HTERT RPE-1 (cell line): ENCODE measurements around the gene FAM83B.
"Not testable (repeated sequence)": the region's sequence is repeated elsewhere in the genome, so short reads cannot be mapped to it uniquely, and the experiment has no call there.

Experiments
- in situ Hi-C: fragments of 300-500 bp; cut with MboI; formaldehyde crosslinking; loops from 4 replicates; pipeline ENCODE4 v1.14.3; 2020; ENCODE audit warnings: low sequenced_read_pairs

Gene FAM83B

DNA sequence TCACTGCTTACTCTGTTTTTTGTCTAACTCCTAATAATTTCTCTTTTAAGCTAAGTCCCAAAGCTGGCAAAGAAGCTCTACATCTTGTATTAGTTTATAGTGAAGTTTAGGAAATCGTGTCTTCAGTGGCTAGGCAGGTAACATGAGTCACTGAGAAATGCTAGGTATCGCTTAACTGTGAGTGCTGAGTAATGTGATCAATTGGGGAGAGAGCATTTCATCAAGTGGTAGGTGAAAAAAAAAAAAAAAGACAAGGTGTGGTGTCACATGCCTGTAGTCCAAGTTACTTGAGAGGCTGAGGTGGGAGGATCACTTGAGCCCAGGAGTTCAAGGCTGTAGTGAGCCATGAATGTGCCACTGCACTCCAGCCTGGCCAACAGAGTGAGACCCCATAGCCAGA is 125.3 kb downstream of the FAM83B start:
- in situ Hi-C loops: no loop called here

DNA sequence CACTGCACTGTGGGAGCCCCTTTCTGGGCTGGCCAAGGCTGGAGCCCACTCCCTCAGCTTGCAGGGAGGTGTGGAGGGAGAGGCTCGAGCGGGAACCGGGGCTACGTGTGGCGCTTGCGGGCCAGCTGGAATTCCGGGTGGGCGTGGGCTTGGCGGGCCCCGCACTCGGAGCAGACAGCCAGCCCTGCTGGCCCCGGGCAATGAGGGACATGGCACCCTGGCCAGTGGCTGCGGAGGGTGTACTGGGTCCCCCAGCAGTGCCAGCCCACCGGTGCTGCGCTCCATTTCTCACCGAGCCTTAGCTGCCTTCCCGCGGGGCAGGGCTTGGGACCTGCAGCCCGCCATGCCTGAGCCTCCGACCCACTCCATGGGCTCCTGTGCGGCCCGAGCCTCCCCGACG is 132.6 kb downstream of the FAM83B start:
- in situ Hi-C loops: not testable (repeated sequence)

- in situ Hi-C loops: no loop called here
These were observed 134.1 kb downstream of the FAM83B start for GRCh38 chr6:54980511-54981275.

GRCh38 chr6:54981276-54981609 is 134.7 kb downstream of the FAM83B start:
- in situ Hi-C loops: no loop called here

- in situ Hi-C loops: no loop called here
These were observed 135.1 kb downstream of the FAM83B start for GRCh38 chr6:54981647-54982046.

DNA sequence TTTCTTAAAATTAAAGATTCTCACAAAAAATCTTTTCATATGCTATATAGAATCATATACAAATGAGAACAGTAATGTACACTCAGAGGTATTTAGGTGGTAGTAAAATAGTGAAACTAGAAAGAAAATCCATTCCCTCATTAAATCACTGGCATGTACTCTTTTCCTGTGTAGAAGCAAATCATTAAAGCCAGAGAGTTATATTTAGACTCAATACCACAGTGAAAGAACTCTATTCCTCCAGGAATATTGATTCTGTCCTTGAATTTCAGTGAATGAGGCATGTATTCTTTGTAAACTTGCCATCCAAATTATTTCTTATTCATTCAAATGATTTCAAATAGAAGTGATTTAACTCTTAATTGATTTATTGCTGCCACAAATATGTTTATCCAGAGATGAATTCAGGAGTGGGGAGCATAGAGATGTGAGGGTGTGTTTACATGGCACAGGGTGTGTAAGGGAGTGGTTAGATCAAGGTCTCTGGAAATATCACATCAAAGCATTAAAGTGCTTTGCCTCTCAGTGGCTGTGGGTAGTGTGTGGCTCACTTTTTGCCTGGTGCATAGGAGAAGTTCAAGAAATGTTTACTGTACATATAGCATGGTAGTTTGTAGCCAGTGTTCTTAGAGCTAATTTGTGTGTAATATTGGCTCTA is 141.2 kb downstream of the FAM83B start:
- in situ Hi-C loops: no loop called here

- in situ Hi-C loops: no loop called here
These were observed 142.0 kb downstream of the FAM83B start for GRCh38 chr6:54988576-54988975.

GRCh38 chr6:54990001-54990400 is 143.4 kb downstream of the FAM83B start:
- in situ Hi-C loops: no loop called here
